Iris pigment epithelial cell (primary cell): ENCODE results near the gene FYB1.
A peak's percentile ranks its signal among the peaks of the same experiment; 100 is the strongest.

Experiments
- DNase-seq: peaks from one replicate; pipeline ENCODE4 v3.0.0-alpha.2; 2011; ENCODE audit warnings: low read depth

Gene FYB1

DNA sequence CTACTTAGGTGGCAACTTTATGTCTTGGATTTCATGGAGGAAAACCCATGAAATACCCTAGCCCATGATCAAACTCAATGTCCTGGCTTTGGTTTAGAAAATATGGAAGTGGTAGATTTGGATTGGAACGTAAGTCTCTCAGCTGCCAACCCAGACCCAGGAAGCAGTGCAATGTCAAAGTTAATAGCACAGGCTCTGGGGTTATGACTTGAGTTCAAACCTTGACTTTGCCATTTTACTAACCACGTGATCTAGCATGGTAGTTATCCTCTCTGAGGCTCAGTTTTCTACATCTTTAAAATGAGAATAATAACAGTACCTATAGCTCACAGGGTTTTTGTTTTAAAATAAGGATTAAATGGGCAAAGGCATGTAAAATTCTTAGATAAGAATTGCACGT is 13.8 kb downstream of the FYB1 start:
- DNase-seq: no peak

DNA sequence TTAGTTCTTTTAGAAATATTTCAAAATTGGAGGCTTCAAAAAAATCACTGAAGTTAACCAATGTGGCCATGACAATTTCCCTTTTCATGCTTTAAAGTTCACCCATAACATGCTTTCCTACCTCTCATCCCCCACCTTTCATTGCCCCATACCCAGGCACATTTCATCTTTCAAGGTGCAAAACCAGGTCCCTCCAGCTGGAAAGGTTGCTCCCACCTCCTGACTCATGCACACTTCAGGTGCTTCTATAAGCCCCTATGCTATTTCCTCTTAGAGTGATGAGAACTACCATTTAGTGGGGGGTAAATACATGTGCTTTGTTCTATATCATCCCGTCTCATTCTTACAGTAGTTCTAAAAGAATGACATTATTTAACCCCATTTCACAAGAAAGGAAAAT is 15.4 kb downstream of the FYB1 start:
- DNase-seq: no peak

DNA sequence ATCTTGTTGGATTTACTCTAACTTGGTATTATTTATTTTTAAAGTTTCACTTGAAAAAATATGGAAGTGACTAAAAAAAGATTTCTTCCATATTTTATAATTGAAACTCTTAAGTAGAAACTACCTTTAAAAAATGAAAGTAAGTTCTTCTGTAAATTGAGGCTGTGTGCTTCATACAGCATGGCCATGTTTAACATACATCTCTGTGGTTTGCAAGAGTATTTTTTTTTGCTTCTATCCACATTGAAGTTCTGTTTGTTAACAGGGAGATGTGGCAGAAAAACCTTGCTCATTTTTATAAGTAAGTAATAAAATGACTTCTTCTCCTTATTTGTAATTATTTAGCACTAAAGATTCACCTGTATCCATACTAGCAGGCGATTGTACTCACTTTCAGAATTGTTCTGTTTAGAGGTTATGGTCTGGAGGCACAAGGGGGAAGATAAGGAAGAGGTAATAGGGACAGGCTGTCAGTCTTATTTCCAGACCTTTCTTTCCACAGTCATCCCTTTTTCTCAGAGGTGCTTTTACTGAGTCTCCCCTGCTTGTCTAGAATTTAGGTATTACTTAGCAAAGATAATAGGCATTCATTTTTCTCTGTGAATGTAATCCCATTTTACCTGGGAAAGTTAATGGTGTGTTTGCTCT is 16.0 kb downstream of the FYB1 start:
- DNase-seq: no peak

DNA sequence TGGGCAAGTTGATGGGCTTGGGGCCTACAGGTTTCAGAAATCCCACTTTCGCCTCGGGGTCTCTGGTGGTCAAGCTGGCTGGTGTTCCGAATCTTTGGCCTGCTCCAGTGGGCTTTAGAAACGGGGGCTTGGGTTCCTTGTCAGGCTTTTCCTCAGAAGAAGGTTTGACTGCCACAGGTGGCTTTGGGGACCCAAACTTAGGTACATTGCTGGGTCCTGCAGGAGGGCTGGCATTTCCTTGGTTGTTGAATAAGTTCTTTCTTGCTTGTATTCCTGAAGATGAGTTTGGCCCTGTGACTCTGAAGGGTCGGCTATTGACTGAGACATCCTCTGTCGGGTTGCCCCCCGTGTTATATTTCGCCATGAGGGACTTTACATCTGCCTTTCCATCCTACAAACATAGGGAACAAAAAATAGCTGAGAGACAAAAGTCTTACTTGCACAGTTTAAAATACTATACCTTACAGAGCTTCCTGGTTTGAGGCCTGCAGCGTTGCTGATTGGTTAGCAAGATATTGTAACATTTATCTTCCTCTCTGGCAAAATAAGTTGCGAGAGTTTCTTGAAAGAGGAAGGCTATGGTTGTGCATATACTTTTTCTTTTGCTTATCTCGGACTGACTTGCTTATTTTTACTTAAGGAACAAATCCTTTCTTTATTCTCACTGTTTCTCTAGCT is 16.6 kb downstream of the FYB1 start:
- no peak for DNase-seq

DNA sequence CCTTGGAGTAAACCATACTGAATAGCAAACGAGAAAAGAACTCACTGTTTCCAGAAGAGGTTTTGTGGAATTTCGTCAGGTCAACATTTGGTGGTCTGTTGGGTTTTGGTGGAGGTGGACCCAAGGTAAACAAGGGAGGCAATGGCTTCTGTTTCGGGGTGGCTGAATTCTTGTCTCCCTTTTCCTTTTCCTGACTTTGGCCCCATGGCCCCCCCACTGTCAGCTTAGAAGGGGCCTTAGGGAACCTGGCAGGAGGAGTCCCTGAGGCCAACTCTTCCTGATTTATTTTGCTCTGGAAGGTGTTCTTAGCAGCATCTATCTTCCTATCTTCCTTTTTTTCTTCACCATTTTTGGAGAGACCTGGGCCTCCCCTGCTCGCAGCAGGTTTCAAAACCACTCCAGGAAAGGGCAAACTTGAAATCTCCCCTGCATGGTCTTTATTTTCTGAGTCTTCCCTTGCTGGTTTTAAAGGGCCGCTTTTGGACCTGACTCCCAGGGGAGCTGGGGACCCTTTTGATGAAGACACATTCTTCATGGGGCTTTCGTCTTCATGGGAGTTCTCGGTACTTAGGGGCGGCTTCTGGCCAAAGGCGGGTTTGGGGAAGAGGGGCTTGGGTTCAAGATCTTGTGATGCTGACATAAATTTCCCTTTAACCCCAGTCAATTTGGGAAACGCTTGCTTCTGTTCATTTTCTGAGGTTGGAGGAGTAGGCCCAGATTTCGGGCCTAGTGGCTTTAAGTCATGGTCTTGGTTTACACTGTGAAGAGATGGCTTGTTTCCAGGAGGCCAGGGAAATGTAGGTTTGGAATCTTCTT is 17.4 kb downstream of the FYB1 start:
- DNase-seq: no peak

DNA sequence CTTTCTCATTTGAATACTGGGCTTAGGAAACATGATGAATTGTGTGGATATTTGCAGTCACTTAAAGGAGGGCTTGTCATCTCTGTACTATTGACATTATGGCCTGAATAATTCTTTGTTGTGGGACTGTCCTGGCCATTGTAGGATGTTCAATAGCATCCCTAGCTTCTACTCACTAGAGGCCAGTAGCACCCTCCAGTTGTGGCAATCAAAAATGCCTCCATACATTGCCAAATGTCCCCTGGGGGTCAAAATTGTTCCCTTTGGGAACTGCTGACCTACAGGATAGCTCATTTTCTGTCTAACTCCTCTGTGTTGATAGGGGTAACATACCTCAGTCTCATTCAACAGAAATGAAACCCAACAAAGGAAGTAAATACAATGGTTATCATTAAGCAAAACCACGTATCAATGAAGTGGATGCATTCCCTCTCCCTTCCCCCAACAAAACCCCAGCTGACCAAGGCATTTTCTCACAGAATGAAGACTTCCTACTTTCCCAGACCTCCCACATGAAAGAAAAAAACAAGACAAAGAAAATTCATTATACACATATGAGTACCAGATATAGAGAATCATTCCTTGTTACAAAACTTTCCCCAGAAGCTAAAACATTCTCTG is 18.1 kb downstream of the FYB1 start:
- no peak for DNase-seq

DNA sequence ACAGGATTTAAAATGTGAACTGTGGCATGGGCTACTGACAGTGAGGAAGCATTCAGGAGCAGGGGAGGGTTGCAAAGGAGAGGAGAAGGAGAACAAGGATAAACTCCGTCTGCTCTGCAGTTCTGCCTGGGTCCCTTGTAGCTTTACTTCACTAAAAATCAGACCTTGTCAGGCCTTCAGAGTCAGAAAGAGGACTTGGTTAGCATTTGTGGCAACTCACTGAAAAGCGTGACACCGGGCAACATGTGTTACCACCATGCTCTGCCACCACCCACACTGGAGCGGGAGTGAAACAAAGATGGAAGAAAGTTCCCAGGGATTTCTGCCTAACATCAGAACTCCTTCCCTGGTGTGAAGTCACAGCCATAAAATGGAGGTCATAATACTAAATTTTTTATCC is 19.3 kb downstream of the FYB1 start:
- DNase-seq: no peak

DNA sequence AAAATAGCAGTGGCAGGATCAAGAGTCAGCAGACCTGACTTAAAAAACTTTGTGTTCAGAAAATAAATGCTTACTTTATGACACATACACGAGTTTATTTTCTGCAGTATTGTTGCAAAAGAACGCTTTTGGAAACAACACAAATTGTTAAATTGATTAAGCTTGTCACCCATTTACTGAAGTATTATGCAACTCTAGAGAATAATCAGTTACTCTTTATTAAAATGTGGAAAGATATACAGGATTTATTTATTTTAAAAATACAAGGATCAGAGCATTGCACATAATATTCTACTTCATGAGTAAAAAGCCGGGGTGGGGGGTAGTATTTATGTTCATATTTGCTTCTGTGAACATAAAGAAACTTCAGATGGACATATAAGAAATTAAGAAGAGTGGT is 20.0 kb downstream of the FYB1 start:
- peak; percentile 24 for DNase-seq

DNA sequence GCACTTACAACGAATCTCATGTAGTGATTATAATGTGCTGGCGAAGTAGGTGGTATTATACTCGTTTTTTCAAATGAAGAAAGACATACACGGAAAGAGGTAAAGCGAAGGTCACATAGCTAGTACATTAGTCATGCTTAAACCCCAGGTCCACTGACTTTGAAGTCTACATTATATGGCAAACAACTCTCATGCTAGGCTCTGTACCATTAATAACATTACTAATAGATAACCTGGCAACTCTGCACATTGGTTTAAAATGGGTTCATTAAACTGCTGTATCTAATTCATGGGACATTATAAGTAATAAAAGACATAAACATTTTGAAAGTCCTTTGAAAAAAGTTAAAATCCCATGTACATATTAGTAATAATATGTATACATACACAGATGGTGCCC is 21.2 kb downstream of the FYB1 start:
- peak; percentile 90 for DNase-seq

DNA sequence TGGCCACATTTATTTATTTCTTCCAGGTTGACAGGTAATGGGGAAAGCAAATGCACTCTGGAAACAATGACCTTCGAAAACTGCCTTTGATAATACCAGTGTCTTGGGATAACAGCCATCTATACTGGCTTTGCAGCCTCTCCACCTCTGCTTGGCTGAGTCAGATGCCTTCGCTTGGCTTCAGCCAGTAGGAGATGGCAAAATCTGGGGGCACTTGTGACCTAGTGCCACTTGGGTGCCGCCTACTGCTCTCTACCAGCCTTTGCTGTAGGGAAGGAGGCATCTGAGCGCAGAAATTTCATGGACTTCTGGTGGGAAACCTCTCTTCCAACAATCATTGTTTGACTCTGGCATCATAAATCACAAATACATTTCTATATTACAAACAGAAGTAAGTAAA is 21.8 kb downstream of the FYB1 start:
- DNase-seq: no peak

DNA sequence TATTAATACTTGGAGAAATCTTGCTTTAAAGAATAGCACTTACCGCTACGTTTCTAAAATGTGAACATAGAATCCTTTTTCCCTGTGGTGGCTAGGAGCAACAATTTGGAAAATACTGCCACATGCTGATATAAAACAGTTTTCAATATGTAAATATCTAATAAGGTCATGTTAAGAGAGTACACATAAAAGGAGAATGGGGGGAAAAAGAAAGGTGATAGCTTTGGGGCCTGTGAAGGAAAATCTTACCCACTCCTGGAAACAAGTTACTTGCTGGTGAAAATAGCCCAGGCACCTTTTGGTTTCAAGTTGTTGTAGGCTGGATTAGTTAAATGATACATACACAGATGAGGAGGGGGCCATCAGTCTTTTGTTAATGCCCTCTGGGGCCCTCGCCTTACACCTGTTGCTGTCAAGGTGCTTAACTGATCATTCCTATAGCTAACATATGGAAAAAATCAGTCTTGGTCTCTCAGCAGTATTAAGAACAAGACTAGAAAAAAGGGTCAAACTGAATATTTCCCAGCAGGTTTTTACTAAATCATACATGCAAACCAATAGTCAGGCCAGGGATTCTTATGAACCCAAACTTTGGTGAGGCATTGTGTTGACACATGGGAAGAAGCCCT is 24.1 kb downstream of the FYB1 start:
- peak; percentile 25 for DNase-seq

DNA sequence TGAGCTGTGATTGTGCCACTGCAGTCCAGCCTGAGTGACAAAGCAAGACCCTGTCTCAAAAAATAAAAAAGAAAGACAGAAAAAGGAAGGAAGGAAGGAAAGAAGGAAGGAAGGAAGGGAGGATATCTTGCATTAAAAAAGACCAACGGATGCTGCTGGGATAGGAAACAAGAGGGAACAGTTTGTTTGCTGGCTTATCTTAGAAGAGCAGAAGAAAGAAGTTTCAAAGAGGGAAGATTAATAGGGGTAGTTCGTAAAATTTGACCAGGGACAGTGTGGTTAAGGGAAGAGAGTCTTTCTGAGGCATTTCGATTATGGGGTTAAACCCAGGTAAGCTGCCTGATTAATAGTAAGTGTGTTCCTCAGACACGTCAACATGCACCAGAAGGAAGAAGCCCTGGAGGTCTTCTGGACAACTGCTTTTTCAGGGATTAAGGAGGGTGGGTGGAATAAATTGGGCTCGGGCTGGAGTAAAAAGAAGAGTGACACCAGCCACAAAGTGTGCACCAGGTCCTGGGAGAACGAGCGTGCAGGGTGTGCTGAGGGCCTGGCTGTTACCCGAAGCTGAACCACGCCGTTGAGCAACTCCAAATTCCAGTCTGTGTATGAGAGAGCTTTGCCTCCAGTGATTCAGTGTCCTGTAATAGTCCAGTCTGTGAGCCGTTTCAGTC is 24.8 kb downstream of the FYB1 start:
- DNase-seq: peak; percentile 98

DNA sequence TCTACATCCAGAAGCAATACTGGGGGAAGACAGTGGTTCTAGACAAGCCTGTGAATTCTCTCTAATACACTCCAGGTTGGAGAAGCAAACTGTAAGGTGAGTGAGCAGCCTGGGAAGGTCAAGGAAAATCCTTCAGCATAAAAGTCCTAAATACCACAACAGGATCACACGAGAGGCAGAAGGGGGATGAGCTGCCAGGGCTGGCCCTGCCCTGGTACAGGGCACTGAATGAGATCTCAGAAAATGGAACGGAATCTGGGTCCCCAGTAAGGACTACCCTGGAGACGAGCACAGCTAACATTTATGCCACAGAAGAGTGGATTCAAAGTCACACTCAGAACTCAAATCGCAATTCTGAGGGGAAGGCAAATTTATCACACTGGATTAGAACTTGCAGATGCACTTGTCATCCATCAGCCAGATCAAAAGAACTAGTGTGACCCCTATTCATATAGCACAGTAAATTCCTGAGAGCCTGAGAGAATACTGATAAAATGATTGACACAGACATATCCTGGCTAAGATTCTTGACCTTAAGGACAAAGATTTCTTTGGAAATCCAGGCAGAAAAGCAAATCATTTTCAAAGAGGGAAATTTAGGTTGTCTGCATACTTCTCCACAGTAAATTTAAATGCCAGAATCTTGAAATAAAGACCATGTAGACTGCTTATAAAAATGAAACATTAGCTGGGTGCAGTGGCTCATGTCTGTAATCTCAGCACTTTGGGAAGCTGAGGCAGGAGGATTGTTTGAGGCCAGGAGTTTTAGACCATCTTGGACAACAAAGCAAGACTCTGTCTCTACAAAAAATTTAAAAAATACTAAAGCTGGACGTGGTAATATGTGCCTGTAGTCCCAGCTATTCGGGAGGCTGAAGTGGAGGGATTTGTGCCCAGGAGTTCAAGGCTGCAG is 25.6 kb downstream of the FYB1 start:
- no peak for DNase-seq

DNA sequence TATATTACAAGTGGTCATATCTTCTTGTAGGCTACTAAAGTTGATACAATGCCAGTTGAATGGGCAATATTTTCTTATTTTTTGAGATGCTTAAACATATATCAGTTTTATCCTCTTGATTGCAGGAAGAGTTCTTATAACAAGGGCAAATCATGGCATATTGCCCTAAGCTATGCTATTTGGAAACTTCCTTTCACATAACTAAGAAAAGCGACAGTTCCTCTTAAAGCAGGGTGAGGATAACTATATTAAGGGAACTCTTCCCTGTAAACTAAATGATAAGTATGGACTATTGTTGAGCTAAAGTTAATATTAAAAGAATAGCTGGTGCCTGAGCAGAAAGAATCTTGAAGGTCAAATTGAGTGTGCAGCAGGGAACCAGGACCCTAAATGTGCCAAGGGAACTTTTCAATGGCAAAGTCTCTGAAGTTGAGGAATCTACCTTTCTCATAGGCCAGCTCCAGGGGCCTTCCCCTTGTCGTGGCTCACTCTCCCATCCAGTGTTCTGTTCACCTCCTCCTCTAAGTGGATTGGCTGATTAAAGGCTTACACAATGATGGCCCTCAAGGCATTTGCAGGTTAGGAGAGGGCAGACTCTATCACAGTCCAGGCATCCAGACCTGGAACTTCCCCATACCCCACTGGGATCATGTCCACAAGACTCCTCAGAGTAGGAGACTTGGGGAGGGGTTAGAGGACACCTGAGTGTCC is 26.8 kb downstream of the FYB1 start:
- no peak for DNase-seq

DNA sequence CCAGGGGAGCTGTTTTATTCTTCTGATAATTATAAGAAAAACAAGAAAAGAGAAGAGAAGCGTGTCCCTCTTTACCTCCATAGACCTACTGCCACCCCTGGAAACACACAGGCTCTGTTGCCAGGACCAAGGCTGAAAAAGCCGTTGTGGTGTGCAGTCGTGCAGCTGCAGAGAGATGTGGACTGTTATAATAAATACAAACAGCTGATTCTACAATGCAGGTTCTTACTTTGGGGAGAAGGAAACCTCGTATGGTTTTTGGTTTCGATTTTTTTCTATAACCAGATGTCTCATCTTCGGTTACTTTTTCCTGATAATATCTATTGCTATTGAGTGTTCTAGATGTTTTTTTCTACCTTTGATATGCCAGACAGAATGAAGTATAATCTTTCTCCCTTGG is 28.1 kb downstream of the FYB1 start:
- no peak for DNase-seq

DNA sequence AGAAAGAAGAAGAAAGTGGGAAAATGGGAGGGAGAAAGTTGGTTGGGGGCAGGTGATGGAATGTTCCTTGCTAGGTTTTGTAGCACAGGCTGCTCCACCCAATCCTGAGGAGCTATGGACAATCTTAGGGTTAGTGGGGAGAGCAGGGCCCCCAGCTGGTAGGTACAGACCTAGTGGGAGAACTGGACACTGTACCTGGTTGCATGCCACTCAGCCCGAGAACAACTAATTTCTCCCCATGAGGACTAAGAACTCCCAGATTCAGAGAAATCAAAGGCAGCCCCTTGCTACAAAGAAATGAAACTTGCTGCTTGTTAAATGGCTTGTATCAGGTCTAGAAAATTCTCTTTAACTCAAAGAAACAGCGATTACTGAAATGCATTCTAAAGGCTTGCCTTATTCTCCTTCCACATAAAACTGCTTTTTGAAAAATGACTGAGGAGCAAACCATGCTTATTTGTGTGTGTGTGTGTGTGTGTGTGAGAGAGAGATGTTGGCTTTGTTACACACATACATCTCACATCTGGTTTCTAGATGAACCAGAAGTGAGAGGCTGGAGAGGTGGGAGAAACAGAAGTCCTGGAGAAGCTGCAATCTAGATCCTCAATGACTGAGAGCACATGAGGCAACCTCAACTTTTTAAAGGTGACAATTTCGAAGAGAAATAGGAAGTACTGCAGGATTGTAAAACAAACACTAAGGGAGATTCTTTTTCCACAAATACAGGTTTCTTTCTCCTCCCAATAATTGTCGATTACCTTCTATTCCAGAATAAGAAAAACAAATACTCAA is 28.9 kb downstream of the FYB1 start:
- no peak for DNase-seq

DNA sequence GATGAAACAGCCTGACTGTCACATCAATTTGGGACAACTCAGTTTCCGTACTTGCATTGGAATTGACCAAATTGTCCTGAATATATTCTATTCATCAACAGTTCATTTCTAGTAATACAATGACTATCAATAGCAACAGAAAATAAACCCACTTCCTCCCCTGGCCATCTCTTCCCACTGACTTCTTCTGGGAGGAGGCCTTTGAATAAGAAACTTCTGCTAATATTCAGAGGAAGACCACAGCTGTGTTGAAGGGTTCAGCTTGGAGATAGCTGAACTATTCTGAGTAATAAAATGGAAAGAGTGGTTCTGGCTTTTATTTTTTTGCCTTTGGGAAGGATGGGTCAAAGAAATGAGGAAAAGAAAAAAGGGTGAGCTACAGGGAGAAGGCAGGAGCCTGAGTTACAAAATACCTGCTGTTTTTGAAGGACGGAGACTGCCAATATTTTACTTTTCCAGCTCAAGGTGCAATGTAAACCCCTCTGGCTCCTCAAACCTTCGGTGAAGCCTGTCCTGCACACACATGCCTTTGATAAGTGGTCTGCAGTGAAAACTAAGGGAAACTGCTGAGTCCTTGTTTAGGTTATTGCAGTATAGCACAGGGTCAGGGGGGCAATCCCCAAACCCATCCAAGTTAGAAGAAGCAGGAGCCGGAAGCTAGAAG is 29.9 kb downstream of the FYB1 start:
- no peak for DNase-seq

DNA sequence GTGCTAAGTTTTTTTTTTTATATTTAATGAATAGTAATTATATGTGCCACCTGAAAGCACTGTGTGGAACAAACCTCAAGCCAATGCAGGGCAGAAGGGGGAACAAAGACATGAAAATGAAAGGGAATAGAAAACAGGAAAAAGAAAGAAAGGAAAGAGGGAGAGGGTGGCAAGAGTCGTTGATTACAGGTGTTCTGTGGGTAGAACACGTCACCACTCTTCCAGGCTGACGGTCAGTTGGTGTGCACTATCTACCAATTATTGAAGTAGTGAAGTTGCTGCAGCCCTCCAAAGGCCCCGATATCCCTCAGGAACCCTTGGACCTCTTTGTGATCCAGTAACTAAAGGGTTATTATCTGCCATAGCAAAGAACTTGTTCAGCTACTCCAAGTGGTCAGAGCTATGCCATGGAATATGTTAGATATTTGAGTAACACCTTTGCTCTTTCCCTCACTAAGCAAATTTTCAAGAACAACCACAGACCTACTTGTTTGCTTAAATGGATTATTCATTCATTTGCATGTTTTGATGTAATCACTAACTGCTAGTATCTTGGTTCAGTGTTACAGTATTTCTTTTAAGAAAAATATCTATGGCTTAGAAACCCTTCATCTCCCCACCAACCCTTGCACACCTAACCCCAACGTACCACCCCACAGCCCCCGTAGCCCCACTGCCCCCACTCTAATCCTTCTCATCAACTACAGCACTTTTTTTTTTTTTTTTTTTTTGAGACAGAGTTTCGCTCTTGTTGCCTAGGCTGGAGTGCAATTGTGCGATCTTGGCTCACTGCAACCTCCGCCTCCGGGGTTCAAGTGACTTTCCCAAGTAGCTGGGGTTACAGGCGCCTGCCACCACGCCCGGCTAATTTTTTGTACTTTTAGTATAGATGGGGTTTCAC is 31.3 kb downstream of the FYB1 start:
- no peak for DNase-seq
